Stimulated activated CD4-positive, alpha-beta T cell treated with anti-CD3 and anti-CD28 coated beads, Interleukin-1b, Interleukin-23, amount 100 ng/mL, for 1 hour (primary cell): ENCODE data around the gene RAB4A.
"Not testable (repeated sequence)": the region's sequence is repeated elsewhere in the genome, so short reads cannot be mapped to it uniquely, and the experiment has no call there.

Experiments used
- DNase-seq, 2 donors: peaks; one replicate each; pipeline ENCODE4 v3.0.0-alpha.2; 2020; ENCODE audit warnings: low read depth in 2 of 2

RAB4A gene

DNA sequence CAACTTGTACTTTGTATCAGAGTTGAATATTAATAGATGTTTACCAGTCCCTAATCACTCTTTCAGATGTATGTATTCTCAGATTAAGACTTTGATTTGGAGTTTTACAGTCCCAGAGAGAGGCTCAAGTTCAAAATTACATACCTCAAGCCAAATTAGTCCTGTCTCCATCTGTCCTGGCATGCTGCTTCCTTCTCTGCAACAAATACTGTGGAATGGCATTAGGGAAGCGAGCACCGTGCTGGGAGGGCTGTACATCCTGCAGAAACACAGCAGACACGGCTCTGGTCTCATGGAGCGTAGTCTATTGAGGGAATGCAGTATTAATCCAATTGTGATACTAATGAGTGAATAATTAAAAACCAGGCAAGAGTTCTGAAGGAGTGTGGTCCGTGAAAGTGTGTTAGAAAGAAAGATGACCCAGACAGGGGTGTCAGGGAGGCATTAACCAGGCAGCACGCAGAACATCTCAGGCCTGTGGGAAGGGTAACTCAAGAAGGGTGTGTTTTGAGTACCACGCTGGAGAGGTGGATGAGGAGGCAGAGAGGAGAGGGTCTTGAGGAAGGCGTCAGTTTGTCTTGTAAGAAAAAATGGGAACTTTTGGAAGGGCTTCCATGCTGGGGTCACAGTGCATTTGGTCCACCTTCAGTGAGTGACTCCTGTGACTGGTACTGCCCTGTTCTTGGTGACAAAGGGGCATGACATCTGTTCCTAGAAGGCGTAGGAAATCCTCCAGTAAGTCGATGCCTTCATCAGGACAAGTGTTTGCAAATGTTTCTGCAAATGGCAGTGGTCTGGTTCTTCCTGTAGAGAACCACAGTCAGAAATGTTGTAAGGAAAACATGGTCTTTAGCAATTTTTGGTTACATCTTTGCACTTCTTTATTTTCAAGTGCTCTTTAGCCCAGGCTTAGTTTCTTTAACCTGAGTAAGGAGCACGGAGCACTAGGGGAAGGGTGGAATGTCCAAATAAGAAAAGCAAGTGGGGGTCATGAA is 1.6 kb downstream of the RAB4A start:
- no peak for DNase-seq

DNA sequence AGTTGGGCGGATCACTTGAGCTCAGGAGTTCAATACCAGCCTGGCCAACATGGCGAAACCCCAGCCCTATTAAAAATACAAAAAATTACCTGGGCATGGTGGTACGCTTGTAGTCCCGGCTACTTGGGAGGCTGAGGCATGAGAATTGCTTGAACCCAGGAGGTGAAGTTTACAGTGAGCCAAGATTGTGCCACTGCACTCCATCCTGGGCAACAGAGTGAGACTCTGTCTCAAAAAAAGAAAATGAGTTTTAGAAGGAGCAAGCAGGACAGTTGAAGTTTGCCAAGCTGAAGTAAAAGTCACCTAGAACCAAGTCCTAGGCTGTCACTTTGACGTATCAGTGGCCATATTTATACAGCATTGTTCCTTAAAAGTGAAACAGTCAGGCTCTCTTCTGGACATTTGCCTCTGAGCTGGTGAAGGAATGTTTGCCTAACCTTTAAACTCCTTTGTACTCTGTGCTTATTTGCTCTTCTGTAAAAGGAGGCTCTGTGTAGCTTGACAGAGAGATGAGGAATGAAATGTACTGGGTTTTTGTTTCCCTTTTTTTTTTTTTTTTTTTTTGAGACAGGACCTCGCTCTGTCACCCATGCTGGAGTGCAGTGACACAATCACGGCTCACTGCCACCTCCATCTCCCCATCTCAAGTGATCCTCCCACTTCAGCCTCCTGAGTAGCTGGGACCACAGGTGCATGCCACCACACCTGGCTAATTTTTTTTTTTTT is 2.8 kb downstream of the RAB4A start:
- no peak for DNase-seq

DNA sequence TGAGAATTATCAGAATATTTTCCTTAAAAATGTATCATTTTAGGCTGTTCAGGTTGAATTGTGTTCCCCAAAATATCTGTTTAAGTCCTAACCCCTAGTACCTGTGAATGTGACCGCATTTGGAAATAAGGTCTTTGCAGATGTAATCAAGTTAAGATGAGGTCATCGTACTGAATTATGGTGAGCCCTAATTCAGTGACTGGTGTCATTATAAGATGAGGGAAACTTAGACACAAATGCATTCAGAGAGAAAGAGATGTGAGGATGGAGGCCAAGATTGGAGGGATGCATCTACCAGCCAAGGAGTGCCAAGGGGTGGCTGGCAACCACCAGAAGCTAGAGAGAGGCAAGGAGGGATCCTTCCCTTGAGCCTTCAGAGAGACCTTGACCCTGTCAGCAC is 4.1 kb downstream of the RAB4A start:
- no peak for DNase-seq

DNA sequence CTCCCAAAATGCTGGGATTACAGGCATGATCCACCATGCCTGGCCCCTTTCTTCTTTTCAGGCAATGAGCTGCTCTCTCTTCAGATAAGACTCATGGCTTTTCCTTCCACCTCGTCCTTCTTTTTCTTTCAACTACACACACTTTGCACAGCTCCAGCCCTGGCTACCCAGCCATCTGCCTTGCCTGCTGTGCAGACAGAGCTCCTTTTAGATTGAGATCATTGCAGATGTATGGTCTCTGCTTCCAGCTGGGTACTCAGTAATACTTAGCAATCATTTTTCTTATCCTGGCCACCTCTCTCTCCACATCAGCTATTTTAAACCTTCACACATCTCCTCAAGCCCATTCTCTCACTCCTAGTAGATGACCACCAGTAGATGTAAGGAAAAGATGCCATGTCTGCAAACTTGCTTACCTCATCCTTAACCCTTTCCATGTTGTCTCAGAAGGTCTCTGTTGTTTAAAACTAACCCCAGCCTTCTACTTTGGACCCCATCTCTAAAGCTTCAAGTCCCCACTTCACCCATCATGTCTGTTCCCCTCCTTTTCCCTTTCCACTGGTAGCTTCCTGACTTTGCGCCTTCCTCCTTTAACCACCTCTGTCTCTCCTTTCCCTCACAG is 7.3 kb downstream of the RAB4A start:
- no peak for DNase-seq

DNA sequence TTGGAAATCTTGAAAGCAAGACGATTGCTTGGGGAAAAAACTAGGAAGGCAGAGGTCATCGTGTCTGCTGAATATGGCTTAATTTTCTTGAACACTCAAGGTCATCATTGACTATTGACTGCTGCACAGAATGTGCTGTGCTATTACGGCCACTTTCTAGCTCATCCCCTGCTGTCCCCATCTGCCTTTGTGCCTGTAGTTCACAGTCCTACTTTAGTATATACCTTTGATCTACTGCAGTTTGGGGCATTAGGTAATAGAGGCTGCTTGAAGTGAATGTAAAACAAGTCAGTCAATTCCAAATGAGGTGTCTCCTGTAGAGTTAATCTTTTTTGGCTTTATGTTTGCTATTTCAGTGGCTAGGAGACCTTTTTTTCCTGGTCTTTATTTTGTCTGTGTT is 8.3 kb downstream of the RAB4A start:
- DNase-seq = no peak

DNA sequence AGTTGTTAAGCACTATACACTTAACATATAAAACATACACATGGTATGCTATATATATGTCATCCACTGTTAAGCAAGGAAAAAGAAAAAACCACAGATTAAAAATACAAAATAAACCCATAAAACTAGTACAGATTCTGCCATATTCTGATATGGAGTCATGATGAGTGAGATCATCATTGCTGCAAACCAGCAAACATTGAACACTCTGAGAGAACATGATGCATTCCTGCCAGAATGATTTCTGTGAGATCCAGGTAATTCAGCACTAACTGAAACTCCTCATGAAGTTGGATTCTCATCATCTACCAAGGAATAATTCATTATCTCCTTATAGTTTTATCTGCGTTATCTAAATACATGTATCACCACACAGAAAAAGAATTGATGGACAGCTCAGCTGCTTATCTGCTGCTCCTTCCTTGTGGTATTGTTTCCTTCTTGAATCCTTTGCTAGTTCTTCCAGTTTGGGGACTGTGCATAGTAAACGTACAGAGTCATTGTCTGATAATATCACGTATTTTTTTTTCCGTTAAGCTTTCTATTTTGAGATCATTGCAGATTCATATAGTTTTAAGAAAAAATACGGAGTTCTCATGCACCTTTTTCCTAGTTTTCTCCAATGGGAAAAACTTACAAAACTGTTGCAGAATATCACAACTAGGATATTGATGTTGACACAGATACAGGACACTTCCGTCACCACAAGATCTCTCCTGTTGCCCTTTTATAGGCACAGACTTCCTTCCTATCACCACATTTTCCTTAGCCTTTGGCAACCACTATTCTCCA is 9.3 kb downstream of the RAB4A start:
- DNase-seq = no peak

DNA sequence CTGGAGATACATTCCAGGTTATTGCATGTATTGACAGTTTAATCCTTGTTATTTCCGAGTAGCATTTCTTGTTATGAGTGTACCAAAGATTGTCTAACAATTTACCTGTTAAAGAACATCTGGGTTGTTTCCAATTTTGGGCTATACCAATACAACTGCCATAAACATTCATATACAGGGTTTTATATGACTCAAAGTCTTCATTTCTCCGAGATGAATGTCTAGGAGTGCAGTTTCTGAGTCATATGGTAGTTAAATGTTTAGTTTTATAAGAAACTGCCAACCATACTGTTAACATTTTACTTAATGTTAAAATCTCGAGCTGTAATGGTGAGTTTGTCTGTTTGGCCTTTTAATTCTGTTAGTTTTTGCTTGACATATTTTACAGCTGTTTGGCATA is 10.0 kb downstream of the RAB4A start:
- DNase-seq = no peak

DNA sequence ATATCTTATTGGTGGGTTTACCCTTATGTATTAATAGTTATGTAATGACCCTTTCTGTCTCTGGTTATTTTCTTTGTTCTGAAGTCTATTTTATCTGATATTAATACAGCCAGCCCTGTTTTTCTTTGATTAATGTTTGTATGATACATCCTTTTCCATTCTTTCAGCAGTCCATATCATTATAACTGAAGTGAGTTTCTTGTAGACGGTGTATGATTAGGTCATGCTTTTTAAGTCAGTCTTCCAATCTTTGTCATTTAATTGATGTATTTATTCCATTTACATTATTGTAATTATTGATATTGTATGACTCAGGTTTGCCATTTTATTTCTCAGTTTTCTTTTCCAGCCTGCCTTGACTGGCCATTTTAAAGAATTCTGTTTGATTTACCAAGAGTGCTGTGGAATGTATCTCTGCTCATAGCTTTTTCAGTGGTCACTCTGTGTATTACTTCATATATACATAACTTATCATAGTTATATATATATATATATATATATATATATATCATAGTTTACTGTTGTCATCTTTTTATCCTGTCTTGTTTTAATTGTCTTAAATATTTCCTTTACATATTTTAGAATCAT is 10.5 kb downstream of the RAB4A start:
- DNase-seq = no peak

DNA sequence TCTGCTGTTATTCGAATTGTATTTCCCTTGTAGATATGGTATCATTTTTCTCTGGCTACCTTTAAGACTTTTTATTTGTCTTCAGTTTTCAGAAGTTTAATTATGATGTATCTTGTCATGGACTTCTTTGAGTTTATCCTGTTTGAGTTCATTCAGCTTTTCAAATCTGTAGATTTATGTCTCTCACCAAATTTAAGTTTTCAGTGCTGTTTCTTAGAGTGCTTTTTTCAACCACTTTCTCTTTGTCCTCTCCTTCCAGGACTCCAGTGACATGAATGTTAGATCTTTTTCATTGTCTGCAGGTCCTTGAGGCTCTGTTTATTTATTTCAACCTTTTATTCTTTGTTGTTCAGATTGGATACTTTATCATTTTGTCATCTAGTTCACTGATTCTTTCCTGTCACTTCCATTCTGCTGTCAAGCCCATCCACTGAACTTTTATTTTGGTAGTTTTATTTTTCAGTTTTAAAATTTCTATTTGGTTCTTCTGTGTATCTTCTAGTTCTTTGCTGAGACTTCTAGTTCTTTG is 11.4 kb downstream of the RAB4A start:
- DNase-seq = no peak

DNA sequence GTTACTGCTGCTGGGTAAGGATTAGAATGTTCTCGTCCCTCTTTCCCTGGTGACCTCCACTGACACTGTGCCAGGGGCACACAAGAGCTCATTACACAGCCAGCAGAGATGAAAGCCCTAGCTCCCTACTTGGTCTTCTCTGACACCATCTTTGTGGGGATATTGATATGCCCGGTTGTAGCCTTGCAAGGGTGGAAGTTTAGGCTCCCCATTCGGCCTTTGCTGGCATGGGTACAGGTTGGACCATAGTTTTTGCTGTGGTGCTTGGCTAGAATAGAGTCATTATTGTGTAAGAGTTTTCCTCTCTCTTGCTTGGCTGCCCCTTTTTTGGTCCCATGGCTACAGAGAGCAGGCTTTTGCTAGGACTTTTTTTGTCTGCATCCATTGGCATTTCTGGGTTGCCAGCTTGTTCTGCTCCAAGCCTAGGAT is 12.3 kb downstream of the RAB4A start:
- no peak for DNase-seq

DNA sequence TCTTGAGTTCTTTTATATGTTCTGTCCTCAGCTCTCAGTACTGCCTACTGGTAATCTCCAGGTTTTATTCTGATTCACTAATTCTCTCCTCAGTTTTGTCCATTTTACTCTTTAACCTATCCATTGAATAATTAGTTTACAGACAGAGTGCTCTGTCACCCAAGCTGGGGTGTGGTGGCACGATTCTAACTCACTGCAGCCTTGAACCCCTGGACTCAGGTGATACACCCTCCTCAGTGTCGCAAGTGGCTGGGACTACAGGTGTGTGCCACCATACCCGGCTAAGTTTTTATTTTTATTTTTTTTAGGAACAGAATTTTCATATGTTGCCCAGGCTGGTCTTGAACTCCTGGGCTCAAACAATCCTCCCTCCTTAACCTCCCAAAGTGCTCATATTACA is 14.0 kb downstream of the RAB4A start:
- DNase-seq = no peak

DNA sequence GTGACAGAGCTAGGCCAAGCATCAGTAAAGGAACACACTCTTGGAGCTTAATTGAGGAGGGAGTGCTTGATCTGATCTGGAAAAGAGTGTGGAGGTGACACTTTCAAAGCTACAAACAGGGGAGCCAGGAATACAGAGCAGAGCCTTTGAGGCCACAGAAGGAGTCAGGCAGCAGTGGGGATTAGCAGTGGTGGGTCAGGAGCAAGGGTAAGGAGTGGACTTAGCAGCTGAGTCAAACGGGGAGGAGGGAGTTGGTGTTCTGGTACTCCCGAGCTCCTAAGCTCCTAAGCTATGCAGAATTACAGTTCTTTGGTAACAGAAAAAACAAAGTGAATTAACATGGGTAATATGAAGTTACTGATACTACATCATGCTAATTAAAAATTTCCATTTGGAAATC is 14.5 kb downstream of the RAB4A start:
- no peak for DNase-seq

DNA sequence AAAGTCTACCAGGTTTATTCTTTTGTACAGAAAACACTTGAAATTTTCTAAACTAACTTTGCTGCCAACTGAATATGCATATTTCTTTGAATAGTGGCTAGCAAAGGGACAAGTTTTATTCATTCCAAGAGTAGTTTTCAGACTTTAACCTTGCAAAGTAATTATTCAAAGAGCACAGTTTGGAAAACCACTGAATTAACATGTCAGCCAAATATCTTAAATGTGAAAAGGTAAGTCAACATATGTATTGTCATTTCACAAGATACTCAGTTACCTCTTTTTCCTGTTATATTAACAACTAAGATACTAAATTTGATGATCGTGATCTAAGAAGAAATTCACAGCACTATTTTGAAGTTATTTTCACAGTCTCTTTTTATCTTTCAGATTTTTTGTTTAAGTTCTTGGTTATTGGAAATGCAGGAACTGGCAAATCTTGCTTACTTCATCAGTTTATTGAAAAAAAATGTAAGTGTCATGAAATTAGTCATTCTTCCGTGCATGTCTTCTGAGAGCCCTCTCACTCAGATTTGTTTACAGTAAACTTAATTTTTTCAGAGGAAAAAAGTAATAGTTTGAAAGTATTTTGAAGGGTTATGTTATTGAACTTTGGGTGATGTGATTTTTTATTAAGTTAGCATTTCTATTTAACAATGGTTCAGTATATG is 15.3 kb downstream of the RAB4A start:
- no peak for DNase-seq

DNA sequence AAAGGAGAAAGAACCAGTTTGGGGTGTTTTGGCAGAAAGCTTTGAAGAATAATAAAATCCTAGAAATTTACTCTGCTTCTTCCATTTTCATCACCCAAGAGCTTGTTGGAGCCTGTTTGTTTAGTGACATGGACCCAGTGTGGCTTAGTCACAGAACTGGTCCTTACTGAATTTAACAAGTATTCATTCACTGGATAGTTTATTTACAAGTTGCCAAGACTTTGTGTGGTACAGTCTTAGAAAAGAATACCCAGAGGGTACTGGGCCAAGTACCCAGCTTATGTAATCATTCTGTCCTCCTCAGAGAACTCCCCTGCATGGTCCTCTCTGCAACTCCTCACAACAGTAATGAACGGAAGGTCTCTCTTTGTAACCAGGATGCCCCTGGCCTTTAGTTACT is 16.4 kb downstream of the RAB4A start:
- no peak for DNase-seq

DNA sequence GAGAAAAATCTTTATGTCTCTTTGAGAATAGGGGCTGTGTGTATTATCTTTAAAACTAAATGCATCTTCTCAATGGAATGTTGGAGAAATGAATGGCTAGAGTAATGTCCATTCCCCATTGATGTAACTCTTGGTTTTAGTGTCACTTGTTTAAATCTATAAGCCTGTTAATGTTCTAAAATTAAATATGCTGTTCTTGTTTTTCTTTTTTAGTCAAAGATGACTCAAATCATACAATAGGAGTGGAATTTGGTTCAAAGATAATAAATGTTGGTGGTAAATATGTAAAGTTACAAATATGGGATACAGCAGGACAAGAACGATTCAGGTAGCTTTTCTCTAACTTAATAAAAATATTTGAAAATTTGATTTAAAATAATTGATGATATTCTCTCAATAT is 17.6 kb downstream of the RAB4A start:
- no peak for DNase-seq

DNA sequence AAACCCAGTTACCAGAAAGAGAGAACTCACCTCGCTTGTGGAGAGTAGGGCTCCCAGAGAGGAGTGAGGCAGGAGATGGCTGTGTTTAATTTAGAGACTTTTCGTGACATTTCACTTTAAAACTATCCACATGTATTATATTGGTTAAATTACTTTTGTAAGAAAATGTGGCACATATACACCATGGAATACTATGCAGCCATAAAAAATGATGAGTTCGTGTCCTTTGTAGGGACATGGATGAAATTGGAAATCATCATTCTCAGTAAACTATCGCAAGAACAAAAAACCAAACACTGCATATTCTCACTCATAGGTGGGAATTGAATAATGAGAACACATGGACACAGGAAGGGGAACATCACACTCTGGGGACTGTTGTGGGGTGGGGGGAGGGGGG is 20.8 kb downstream of the RAB4A start:
- DNase-seq = not testable (repeated sequence)

DNA sequence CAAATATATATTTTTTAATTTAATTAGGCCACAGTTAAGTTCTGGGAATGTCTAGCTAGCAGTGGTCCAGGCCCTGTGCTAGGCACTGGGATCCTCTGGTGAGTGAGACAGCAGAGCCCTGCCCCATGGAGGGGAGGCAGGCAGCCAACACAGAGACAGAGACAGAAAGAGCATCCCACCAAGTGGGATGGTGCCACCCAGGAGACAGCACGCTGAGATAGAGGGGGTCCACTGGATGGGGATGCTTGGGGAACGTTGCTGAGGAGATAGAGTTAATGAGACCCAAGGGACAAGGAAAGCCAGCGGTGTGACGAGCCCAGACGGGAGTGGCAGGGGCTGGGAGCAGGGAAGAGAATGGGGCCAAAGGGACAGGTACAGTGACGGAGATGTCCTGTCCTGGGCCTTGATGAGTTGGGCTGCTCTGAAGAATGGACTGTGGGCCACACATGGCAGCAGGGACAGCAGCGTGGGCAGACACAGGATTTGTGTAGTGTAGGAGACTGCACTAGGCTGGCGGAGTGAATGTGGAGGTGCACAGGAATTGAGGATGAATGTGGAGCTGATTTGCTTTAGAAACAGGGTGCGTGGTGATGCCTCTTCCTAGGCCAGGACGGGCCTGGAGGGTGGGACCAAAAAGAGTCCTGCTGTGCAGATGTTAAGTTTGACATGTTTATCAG is 22.8 kb downstream of the RAB4A start:
- no peak for DNase-seq

DNA sequence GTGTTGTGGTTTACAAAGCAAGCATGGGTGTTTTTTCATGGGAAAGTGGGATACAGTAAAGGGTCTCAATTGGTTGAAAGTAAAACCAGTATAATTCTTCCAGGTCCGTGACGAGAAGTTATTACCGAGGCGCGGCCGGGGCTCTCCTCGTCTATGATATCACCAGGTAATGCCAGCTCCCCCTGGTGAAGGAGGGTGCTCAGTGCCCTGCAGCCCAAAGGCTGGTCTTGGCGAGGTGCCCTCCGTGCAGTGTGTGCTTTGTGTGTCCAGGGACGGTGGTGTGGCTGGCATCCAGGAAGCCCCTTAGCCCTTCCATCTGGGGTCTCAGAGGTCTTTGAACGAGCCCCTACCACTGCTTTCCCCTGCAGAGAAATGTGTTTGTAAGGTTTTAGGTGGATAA is 24.8 kb downstream of the RAB4A start:
- DNase-seq = no peak

DNA sequence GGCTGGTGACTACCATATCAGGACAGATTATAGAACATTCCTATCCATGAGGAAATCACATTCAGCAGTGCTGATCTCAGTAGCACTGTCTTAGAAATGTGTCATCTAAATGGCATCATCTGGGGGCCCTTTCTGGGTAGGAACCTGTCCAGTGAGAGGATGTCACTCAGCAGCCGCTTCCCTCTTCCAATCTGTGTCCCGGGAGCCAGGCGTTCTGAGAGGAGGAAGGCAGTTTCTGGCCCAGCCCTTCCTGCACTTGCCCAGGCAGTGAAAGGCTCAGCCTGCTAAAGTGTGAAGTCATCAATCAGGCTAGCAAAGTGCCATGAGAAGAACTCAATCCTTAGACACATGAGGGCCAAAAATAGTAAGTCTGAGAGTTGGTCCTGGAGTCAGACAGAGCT is 25.6 kb downstream of the RAB4A start:
- no peak for DNase-seq

DNA sequence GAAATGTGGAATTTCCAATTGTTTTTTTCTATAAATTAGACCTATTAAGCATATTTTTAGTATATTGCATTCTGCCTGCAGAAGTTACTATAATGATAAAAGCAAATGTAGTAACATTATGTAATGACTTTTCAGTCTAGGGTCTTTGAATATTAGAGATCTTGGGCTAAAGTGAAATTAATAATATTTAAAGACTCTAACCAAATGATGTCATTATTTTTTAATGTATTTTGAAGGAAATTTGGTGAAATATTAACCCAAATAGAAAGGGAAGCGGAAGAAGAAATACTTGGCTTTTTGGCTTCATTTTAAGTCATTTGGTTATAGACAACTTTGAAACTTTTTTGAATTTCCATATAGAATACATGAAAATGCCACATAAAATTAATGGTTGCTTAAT is 26.8 kb downstream of the RAB4A start:
- no peak for DNase-seq
